Stimulated activated CD8-positive, alpha-beta memory T cell treated with anti-CD3 and anti-CD28 coated beads, Interleukin-7, amount 100 ng/mL, for 24 hours (primary cell): ENCODE results near the gene FHIT.

Experiments
- DNase-seq: peaks from one replicate; pipeline ENCODE4 v3.0.0-alpha.2; 2020; ENCODE audit warnings: low read depth

The FHIT gene

DNA sequence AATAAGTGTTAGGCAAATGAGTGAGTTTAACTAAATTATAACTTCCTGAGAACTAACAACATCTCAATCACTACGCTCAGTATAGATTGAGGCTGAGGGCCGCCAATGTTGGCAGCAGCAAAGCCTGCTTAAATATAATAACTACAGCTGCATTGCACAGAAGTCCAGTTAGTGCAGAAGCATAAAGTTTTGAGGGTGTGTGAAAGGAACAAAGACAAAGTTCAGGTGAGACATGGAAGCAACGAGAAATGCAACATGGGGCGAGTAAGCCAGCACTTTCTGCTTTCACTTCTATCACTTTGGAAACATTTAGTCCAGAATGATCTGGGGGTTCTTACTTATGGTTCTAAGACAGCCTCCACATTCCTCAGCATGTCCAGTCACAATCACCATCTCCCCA lies 1149.1 kb downstream of the FHIT start:
- DNase-seq = no peak

DNA sequence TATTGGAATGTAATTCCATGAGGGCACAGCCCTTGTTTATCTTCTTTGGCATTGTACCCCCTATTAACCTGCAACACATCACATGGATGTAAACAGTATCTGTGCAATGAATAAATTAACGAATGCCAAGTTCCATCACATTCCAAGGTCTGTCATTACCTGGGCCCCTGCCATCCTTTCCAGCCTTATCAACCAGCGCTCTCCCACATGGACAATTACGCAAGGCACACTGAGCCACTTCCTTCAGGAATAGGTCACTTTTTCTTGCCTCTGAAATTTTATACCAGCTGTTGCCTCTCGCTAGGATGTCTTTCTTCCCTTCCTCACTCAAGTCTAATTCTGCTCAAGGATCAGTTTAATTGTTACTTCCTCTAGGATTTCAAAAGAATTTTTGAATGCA lies 1149.6 kb downstream of the FHIT start:
- DNase-seq = no peak

DNA sequence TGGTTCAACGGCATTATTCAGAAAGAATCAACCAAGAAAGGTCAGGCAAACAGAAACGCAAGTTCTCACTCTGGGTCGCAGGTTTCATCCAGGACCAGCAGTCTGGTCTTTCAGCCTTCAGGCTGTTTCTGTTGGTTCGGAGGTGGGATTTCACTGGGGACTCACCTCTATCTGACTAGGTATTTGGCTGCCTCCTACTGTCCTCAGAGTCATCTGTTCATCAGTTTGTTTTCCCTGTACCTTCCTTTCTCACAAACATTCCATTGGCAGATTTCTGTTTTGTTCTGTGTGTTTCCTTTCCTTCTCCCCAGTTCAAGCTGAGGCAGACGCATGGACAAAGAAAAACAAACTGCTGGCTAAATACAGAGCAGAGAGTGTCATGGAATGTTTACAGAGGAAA lies 1154.8 kb downstream of the FHIT start:
- no peak for DNase-seq

DNA sequence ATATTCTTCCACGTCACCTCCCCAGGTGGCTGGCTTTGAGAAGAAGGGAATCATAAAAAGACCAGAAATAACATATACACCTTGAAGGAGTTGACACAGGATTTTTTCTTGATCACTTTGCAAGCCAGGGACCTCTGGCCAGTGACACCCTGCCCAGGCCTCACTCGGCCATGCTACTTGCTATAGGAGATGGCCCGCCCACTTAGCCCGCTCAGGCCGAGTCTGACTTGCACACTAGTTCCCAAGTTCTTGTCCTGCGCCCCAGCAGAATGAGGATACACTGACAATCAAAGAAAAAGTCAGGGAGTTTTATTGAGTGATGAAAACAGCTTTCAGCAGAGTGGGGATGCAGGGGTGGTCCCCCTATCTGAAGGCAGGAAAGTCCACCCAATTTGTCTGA lies 1155.3 kb downstream of the FHIT start:
- DNase-seq = no peak

DNA sequence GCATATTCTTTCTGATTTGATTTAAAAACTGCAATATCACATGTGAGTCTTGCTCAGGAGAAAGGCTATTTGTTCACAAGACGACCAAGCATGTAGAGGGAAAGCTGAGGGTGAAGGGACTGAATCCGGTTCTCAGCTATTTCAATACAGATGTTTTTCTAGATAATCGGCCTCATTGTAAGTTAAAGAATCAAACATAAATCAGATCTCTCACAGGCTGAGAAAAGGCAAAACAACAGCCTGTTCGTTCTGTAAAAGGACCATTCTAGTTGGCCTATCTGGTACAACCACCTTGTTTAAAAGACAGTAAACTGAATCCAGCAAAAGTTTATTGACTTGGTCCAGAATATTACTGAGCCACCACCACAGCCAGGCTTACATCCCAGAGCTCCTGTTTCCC lies 1155.7 kb downstream of the FHIT start:
- no peak for DNase-seq

DNA sequence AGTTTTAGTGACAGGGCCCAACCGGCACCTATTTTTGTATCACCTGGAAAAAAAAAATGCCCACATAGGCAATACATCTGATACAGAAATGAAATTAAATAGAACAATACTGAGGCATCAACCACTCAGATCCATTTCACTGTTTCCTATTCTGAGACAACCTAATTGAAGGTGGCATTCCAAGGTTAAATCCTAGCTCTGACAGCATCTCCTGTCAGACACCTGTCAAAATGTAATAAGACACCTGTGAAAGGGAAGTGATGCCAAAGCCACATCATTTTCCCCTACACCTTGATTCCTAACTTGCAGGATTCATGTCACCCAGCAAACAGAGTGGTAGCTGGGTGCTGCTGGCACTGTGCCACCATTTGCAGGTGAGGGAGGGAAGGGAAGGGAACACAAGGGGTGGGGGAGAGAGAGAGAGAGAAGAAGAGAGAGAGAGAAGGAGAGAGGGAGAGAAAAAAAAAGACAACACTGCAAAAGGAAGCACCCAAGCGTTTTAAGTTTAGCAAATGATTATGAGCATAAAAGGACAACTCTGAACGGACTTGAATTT lies 1156.8 kb downstream of the FHIT start:
- no peak for DNase-seq

DNA sequence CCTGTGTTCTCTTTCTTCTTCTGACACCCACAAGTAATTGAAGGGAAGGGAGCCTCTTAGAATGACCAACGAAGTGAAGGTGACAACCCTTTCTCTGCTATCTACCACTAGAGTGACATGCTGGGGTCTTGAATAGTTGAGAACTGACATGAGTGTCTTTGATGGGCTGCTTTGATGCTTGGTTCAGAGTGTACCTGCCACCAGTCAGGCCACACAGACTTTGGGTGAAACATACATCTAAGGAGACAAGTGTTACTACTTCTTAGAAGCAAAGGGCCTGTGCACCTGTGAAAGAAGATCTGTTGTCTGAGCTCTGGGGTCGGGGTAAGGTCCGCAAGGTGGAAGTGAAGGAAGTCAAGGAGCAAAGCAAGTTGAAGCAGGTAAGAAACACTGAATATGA lies 1160.7 kb downstream of the FHIT start:
- DNase-seq = no peak

DNA sequence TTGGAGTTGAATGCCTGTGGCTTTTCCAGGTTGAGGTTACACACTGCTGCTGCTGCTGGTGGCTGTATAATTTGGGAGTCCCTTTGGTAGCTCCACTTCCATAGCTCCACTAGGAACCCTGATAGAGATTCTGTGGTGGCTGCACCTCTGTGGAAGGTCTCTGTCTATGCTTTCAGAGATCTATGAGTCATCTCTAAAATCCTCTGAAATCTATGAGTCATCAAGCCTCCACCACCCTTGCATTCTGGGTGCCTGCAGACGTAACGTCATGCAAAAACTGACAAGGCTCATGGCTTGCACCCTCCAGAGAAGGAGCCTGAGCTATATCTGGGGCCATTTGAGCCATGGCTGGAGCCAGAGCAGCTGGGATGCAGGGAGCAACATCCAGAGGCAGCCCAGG lies 1164.4 kb downstream of the FHIT start:
- no peak for DNase-seq

DNA sequence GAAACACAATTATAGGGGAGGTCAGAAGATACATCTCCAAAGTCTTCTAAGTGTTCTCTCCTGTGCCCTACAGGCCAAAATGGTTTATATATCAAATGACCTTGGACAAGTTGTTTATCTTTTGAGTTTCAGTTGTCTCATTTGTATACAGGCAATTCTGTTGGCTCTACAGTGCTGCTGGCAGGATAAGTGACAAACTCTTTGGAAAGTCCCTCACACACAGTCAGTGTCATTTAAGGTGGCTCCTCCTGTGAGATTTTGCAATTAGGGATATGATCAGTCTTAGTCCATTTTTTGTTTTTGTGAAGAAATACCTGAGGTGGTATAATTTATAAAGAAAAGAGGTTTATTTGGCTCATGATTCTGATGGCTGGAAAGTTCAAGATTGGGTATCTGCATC lies 1165.6 kb downstream of the FHIT start:
- no peak for DNase-seq

DNA sequence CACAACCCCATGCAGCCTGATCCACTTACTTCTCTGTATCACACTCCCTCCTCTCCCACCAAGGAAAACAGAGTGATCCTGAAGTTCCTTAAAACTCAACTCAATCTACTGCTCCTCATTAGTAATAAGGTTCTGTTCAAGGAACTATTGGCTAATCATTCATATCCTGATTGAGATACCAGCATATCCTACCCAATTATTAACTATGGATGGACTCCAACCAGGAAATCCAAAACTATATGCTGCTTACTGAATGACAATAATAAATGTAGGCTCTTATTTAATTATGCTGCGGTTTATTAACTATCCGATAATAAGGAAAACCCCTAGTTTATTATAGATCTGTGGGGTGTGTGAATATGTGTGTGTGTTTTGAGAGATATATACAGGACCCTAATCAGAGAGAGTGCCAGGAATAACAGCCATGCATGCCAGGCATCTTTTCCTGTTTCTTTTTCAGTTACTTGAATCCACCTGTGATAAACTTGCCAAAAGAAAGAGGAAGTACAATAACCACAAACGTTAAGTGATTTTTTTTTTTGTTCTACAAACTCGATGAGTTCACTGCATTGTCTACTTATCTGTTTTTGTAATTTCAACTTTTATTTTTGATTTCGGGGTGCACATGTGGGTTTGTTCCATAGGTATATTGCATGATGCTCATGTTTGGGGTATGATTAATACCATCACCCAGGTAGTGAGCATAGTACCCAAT lies 1169.7 kb downstream of the FHIT start:
- DNase-seq = no peak

DNA sequence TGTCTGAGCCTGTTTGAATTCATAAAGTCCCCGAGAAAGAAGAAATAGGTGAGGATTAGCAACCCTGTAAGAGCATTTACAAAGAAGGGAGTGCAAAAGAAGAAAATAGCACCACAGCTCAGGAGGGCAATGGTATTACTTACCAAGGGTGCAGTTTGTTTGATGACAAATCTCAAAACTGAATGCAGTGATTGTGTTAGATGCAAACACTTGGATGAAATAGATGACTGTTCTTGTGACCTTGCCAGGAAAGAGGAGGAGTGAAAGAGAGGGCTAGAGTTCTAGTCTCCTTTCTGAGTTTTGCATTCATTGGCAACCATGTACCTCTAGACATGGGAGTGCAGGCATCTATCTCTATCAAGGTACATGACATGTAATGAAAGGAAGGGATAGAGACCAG lies 1170.6 kb downstream of the FHIT start:
- DNase-seq = no peak

DNA sequence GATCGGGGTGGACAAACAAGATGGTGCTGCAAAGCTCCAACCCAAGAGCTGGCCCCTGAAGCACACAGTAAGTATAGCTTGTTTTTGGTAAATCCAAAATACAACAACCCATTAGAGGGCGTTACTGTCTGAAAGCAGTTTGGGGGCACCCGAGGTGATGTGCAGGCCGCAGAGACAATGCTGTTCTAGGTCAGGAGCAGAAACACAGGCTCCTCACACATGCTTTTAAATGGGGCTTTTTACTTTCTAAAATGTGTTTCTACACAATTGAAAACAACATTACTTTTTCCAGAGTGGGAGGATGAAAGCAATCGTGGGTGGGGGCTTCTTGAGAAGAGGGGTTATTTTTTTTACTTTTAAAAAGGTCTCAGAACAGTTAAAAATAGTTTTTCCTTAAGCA lies 1172.2 kb downstream of the FHIT start:
- no peak for DNase-seq

DNA sequence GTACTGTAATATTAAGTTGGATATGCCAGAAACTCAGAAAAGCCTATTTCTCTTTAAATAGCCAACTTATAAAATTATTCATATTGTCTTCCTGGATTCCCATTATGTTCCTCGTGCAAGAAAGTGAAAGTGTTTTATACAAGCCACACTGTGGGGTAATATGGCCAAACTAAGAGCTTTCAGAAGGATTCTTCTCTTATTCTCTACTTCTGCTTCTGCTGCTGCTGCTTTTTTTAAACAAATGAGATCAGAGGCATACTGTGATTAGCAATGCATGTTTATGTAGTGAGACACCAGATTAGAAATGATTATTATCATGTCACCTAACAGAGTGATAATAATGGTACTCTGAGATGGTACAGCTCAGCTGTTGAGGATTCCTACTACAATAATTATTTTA lies 1174.9 kb downstream of the FHIT start:
- DNase-seq = no peak

DNA sequence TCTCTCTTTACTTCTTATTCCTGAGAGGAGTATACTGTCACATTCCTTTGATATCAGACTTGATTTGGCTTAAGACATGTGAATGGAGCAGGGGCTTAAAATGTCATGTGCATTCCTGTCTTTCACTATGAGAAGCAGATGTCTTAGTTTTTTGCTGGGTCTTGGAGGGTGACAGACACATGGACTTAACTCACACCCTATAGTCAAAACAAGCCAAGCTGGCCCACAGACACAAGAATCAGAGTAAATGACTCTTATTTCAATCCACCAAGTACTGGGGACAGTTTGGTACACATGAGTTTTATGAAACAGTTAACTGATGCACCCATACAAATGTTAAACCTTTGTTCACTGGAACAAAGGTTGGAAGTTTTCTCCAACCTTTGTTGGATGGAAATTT lies 1177.3 kb downstream of the FHIT start:
- no peak for DNase-seq

DNA sequence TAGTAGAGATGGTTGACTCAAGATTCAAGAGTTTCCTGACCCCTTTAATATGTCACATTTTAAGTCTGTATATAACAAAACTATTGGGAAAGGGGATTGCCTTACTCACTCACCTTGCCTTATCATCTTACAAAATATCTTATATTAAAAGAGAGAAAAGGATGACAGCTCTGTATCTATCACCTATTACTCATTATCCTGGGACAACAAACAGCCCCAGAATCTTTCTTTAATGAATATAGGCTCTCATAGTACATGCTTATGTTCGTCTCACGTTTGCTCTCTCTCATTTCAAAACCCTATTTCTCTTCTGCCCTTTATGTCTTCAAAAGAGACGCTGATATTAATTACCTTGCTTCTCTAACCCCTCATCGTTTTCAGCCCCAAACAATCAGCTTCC lies 1178.0 kb downstream of the FHIT start:
- DNase-seq = no peak

DNA sequence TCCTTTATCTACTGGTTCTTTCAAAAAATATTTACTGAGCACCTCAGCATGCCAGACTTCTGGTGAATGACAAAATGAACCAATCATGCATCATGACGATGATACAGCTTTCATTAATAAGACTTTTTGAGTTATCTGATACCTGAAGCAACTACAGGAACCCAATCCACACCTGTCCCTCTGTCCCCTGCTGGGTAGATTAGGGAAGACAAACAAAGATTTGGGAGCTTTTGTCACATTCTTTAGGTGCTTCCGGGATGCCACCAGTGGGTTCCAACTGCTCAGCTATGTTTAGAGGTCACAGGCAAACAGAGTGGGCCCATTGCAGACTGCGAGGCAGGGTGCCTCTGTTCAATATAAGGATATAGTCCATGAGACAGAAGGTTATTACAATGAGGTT lies 1180.9 kb downstream of the FHIT start:
- no peak for DNase-seq

DNA sequence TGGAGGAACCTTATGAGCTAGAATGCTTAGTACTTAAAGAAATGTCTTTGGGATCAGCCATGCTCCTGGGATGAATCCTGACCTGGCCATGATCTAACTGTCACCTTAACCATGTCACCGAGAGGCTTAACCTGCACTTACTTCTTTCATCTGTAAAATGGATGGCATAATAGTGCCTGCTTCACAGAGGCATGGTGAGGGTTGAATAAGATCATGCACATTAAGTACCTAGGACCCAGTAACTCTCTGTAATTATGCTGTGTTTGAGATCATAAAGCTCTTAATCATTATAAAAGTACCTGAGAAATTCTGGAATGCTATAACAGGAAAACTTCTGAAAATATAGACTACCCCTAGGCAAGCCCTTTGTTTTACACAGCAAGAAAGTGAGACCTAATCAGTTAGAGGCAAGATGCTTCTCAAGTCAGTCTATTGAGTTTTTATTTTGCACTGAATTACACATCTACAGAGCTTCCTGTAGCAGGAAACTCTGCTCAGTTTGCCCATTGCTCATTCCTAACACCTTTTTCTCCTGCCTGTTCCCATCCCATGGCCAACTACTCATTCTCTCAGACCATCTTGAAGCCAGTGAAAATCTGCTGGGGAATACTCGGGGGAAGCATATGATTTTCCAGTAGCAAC lies 1185.9 kb downstream of the FHIT start:
- no peak for DNase-seq

DNA sequence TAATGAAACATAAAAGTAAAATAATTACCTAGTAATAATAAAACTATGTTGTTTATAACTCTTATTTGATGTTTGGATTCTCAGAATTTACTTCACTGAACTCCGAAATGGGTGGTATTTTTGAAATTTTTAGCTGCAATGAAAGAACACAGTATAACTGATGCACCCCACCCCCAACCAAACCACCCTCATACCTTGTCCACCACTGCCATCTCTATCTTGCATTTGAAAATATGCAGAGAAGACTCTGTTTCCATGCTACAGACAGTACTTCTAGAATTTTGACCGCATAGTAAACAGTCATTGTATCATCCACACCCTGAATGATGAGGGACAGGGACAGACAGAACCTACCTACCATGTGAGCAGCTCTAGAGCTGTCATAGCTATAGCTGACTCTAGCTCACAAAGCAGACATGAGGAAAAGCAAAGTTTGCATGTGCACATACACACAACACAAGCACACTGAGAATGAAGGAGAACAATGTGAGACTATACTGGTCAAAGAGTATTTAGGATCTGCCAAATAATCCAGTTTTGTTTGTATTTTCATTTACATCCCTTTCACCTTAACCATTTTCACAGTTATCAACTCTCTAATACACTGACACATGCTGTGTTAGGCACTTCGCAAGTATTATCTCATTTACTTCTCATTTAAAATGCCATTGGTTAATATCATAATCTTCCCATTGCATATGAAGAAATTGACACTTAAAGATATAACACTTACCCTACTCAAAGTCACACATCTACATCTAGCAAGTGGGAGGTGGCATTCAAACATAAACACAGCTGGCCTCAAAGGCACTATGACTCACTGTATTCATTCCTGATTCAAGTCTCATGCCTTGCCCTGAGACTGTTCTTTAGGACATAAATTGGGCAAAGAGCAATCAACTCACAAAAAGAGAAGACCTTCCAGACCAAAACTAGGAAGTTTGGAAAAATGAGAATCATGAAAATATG lies 1186.8 kb downstream of the FHIT start:
- DNase-seq = no peak

DNA sequence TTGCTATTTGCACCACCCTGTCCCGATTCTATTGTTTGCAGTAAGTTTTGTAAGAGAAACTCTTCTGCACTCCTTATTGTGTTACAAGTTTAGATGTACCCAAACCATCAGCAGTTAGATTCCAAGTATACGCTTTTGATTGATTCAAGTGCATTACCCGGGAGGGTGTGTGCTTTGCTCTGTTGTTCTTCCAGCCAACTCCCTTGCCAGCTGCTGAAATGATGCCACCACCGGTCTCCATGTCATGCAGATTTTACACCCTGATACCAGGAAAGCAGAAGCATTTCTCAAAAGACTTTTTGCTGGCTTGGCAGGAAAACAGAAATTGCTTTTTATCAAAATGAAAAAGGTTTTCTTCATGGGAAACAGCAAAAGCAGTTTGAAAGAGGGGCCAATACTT lies 1194.8 kb downstream of the FHIT start:
- DNase-seq = no peak

DNA sequence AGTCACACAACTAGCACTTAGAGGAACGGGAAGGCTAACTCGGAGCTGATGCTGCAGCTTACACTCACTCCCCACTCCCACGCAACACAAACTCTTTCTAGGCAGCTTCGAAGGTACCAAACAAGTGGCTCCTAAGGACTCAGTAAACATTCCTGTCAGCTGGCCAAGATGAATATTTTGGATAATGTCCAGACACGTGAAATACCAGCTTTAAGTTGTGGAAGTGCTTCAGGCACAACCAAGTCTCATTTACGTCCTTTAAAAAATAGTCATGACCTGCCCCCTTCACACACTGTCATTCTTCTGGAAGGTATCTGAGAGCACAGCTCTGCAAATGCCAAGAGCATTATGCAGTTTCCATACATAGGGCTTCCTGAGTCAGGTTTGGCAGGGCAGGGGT lies 1195.5 kb downstream of the FHIT start:
- DNase-seq = no peak

DNA sequence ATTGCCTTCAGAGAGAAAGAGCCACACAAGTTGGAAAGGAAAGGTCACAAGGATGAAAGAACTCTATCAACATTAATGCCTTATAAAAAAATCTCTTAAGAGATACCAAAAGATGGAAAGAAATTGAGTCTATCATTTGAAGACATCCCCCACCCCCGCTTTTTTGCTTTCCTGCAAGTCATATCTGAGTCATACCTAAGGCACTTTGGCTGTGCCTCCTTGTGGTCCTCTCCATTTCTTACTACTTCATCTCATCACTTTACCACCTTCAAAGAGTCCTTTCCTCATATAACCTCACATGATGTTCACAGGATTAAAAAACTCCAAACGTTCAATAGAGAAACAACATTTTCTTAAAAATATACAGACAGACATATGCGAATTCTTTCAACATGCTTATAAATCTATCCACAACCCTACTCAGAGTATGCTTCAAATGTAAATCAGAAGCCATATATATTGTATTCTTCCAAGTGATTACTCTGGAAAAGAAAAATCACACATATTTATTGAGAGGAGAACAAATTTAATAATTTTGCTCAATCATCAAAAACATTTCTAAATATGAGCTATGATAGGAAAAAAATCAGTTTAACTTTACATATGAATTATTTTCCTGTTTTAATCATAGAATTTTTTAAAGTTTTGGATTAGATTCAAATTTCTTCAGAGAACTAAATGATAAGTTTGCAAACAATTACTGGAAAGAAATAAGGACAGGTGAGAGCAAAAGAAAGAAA lies 1197.6 kb downstream of the FHIT start:
- DNase-seq = peak; percentile 16

DNA sequence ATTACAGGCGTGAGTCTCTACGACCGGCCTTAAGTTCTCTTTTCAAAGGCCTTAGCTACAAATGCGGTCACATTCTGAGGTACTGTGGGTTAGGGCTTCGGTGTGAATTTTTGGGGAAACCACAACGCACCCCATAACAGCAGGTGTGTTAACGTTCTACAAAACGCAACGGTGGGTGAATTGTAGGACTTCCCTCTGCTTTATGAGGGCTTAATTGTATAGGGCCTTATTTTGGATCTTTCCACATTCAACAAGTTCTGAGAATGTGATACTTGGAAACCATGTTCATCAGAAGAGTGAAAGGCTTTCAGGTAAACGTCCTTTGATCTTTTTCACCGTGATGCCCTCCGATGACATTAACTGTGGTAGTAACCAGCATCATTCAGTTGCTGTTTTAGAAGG lies 1202.8 kb downstream of the FHIT start:
- no peak for DNase-seq
